ENCODE data around the gene ZBTB44. TPM values are rescaled to one million over a fixed set of nuclear protein-coding genes. Genes with fewer than 3 reads are reported as not detected.
"Not testable (repeated sequence)": the region's sequence is repeated elsewhere in the genome, so short reads cannot be mapped to it uniquely, and the experiment has no call there.

Gene ZBTB44
- total RNA-seq, 1 donor from 2014 or later = 42.5 TPM

GRCh38 chr11:130249371-130249770, 65.3 kb downstream of the ZBTB44 start:
- H3K27me3 Mint-ChIP-seq = no peaks in the 10 kb centered on the region
- peaks cover 29% of the 10 kb centered on the region for H3K36me3 Mint-ChIP-seq (ENCODE audit: insufficient read depth)
- no peak for TF ChIP-seq CTCF (IDR thresholded peaks at IDR 0.05; ENCODE audit: unreplicated experiment)
- no peak overlapping the region for H3K27ac Mint-ChIP-seq
- no peak overlapping the region for H3K4me3 Mint-ChIP-seq (ENCODE audit: low read depth)
- H3K4me1 Mint-ChIP-seq (ENCODE audit: low read depth) = no peaks in the 10 kb centered on the region
- peaks cover 21% of the 10 kb centered on the region for H3K9me3 Mint-ChIP-seq (ENCODE audit: low read depth)
- DNase-seq (ENCODE audit: low spot score, unreplicated experiment) = no peak

GRCh38 chr11:130247319-130247718, 67.4 kb downstream of the ZBTB44 start:
- H3K4me3 Mint-ChIP-seq (ENCODE audit: low read depth) = no peak overlapping the region
- peaks cover 15% of the 10 kb centered on the region for H3K36me3 Mint-ChIP-seq (ENCODE audit: insufficient read depth)
- no peak overlapping the region for H3K27ac Mint-ChIP-seq
- DNase-seq (ENCODE audit: low spot score, unreplicated experiment) = no peak
- H3K27me3 Mint-ChIP-seq = no peaks in the 10 kb centered on the region
- H3K9me3 Mint-ChIP-seq (ENCODE audit: low read depth) = peaks cover 14% of the 10 kb centered on the region
- no peak for TF ChIP-seq CTCF (IDR thresholded peaks at IDR 0.05; ENCODE audit: unreplicated experiment)
- H3K4me1 Mint-ChIP-seq (ENCODE audit: low read depth) = no peaks in the 10 kb centered on the region

- Mint-ChIP-seq H3K27ac (no peak overlapping the region), H3K4me1 (ENCODE audit: low read depth) (no peaks in the 10 kb centered on the region), H3K36me3 (ENCODE audit: insufficient read depth) (peaks cover 10% of the 10 kb centered on the region), H3K9me3 (ENCODE audit: low read depth) (peaks cover 8% of the 10 kb centered on the region), H3K4me3 (ENCODE audit: low read depth) (no peak overlapping the region), H3K27me3 (no peaks in the 10 kb centered on the region)
- DNase-seq (ENCODE audit: low spot score, unreplicated experiment) = no peak
- no peak for TF ChIP-seq CTCF (IDR thresholded peaks at IDR 0.05; ENCODE audit: unreplicated experiment)
Observed at GRCh38 chr11:130246738-130247137, 68.0 kb downstream of the ZBTB44 start.

GRCh38 chr11:130246270-130246669, 68.4 kb downstream of the ZBTB44 start:
- no peak overlapping the region for H3K4me3 Mint-ChIP-seq (ENCODE audit: low read depth)
- no peaks in the 10 kb centered on the region for H3K27me3 Mint-ChIP-seq
- H3K9me3 Mint-ChIP-seq (ENCODE audit: low read depth) = peaks cover 5% of the 10 kb centered on the region
- TF ChIP-seq CTCF (IDR thresholded peaks at IDR 0.05; ENCODE audit: unreplicated experiment) = no peak
- peaks cover 7% of the 10 kb centered on the region for H3K36me3 Mint-ChIP-seq (ENCODE audit: insufficient read depth)
- no peak overlapping the region for H3K27ac Mint-ChIP-seq
- DNase-seq (ENCODE audit: low spot score, unreplicated experiment) = no peak
- no peaks in the 10 kb centered on the region for H3K4me1 Mint-ChIP-seq (ENCODE audit: low read depth)

GRCh38 chr11:130245375-130245774, 69.3 kb downstream of the ZBTB44 start:
- not testable (repeated sequence) for H3K36me3 Mint-ChIP-seq (ENCODE audit: insufficient read depth); H3K4me3 Mint-ChIP-seq (ENCODE audit: low read depth); H3K27ac Mint-ChIP-seq

GRCh38 chr11:130244848-130245247, 69.9 kb downstream of the ZBTB44 start:
- no peak overlapping the region for H3K4me3 Mint-ChIP-seq (ENCODE audit: low read depth)
- no peaks in the 10 kb centered on the region for H3K27me3 Mint-ChIP-seq
- no peaks in the 10 kb centered on the region for H3K9me3 Mint-ChIP-seq (ENCODE audit: low read depth)
- H3K36me3 Mint-ChIP-seq (ENCODE audit: insufficient read depth) = no peaks in the 10 kb centered on the region
- no peak overlapping the region for H3K27ac Mint-ChIP-seq
- H3K4me1 Mint-ChIP-seq (ENCODE audit: low read depth) = no peaks in the 10 kb centered on the region
- TF ChIP-seq CTCF (IDR thresholded peaks at IDR 0.05; ENCODE audit: unreplicated experiment) = no peak
- no peak for DNase-seq (ENCODE audit: low spot score, unreplicated experiment)

More at GRCh38 chr11:130245375-130245774, 69.3 kb downstream of the ZBTB44 start:
- not testable (repeated sequence) for DNase-seq (ENCODE audit: low spot score, unreplicated experiment); H3K4me1 Mint-ChIP-seq (ENCODE audit: low read depth); H3K27me3 Mint-ChIP-seq; H3K9me3 Mint-ChIP-seq (ENCODE audit: low read depth)
